ENCODE results near the gene CNTROB.

Gene CNTROB

GRCh38 chr17:7931709-7932482, at the start of gene CNTROB, which contains the start of gene TRAPPC1:
CNTROB (plus strand) TSS chr17:7932206; CDS start chr17:7933080, 874 bp downstream.
TRAPPC1 (minus strand) TSS chr17:7931946; CDS start chr17:7931829, 117 bp downstream.
- DNase-seq (ENCODE audit: low spot score), result peak; percentile 99

GRCh38 chr17:7882629-7883028, 49.4 kb upstream of the CNTROB start:
- no peak for DNase-seq (ENCODE audit: low spot score)

GRCh38 chr17:7883781-7884386, 48.1 kb upstream of the CNTROB start:
- no peak for DNase-seq (ENCODE audit: low spot score)

GRCh38 chr17:7884581-7885366, 47.2 kb upstream of the CNTROB start:
- no peak for DNase-seq (ENCODE audit: low spot score)

GRCh38 chr17:7885367-7886226, 46.4 kb upstream of the CNTROB start:
- no peak for DNase-seq (ENCODE audit: low spot score)

GRCh38 chr17:7886227-7887037, 45.6 kb upstream of the CNTROB start:
- no peak for DNase-seq (ENCODE audit: low spot score)

GRCh38 chr17:7887038-7887481, 44.9 kb upstream of the CNTROB start:
- DNase-seq (ENCODE audit: low spot score), result no peak

- DNase-seq (ENCODE audit: low spot score), result peak; percentile 74
Observed at GRCh38 chr17:7887482-7888183, 44.4 kb upstream of the CNTROB start.

GRCh38 chr17:7888184-7888920, 43.7 kb upstream of the CNTROB start, which contains the start of gene CHD3:
CHD3 (plus strand) TSS chr17:7888789; CDS start chr17:7889001, 212 bp downstream.
- DNase-seq (ENCODE audit: low spot score), result no peak

- DNase-seq (ENCODE audit: low spot score), result peak; percentile 94
Observed at GRCh38 chr17:7889166-7889955, 42.6 kb upstream of the CNTROB start.

- no peak for DNase-seq (ENCODE audit: low spot score)
Observed at GRCh38 chr17:7893187-7893880, 38.7 kb upstream of the CNTROB start.

GRCh38 chr17:7894226-7894625, 37.8 kb upstream of the CNTROB start:
- DNase-seq (ENCODE audit: low spot score), result no peak

GRCh38 chr17:7894866-7895265, 37.1 kb upstream of the CNTROB start:
- no peak for DNase-seq (ENCODE audit: low spot score)

GRCh38 chr17:7897090-7897489, 34.9 kb upstream of the CNTROB start:
- no peak for DNase-seq (ENCODE audit: low spot score)

GRCh38 chr17:7897773-7898172, 34.2 kb upstream of the CNTROB start:
- DNase-seq (ENCODE audit: low spot score), result peak; percentile 41

- no peak for DNase-seq (ENCODE audit: low spot score)
Observed at GRCh38 chr17:7903154-7904103, 28.6 kb upstream of the CNTROB start.

GRCh38 chr17:7909089-7909488, 22.9 kb upstream of the CNTROB start:
- DNase-seq (ENCODE audit: low spot score), result no peak

All from hematopoietic multipotent progenitor cell treated with erythropoietin and hydrocortisone succinate and interleukin-3 and kit ligand, for 15 days (in vitro differentiated cells).